GM18519 (cell line): ENCODE results near the gene LHFPL3.
"Not testable (repeated sequence)": the region's sequence is repeated elsewhere in the genome, so short reads cannot be mapped to it uniquely, and the experiment has no call there.

Experiments used
- ATAC-seq: cut with Tn5 transposase; IDR thresholded peaks from one replicate; pipeline ENCODE4 v1.9.1; 2021; ENCODE audit warnings: mild to moderate bottlenecking, moderate library complexity; ENCODE audit not compliant: unreplicated experiment, low FRiP score

The LHFPL3 gene

DNA sequence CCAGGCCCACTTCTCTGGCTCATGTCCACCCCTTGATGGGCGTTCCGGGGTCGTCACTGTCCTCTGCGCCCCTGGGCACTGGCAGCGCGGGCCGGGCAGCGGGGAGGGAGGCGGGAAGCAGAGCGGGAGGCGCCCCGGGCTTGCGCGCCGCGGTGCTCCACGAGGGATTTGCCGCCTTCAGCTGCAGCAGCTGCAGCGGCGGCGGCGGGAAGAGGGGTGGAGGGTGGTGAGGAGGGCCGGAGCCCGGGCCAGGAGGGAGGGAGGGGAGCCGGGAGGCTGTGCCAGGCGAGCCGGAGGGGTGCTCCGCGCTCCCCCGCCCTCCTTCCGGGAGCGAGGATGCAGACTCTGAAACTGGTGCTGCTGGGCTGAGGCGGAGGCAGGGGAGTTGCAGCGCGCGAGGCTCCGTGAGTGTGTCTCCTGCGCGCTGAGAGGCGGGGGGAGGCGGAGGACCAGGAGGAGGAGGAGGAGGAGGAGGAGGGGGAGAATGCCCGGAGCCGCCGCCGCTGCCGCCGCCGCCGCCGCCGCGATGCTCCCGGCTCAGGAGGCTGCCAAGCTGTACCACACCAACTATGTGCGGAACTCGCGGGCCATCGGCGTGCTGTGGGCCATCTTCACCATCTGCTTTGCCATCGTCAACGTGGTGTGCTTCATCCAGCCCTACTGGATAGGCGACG lies at the start of gene LHFPL3:
Gene LHFPL3, plus strand, starts transcription at position 308 of the 674 bp plus-strand sequence.
- no peak for ATAC-seq

DNA sequence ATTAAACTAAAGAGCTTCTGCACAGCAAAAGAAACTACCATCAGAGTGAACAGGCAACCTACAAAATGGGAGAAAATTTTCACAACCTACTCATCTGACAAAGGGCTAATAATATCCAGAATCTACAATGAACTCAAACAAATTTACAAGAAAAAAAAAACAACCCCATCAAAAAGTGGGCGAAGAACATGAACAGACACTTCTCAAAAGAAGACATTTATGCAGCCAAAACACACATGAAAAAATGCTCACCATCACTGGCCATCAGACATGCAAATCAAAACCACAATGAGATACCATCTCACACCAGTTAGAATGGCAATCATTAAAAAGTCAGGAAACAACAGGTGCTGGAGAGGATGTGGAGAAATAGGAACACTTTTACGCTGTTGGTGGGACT lies 46.7 kb upstream of the LHFPL3 start:
- ATAC-seq: not testable (repeated sequence)

DNA sequence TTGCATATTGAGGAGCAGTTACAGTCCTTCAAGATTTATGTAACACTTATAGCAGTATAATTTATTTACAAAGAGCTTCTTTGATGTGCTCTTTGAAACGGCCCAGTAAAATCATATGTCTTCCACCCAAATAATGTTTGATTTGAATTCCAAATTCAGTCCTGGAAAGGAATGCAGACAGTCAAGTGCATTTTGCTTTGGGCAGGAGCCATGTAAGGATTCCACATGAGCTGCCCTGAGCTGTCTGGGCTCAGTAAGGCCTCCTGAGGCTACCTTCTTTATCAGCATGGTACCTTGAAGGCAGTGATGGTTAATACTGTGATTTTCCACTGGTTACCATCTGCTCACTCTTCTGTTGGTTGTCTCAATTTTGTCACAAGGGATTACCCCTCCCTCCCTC lies 41.6 kb upstream of the LHFPL3 start:
- no peak for ATAC-seq

DNA sequence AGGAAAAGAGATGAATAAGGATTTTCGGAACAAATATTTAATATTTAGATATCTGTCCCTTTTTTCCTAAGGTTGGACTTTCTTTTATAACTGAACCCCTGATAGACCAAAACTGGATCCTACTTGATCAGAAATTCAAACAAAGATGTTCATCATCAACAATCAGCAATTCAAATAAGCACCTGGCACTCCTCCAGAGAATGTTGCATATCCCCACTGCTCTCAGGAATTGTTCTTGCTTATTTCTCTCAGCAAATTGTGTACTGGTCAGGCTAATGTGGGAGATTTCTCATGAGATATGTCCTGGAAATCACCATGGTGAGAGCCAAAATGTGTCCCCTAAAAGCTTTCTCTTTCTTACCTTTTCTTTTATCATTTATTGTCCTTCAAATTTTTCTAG lies 40.3 kb upstream of the LHFPL3 start:
- no peak for ATAC-seq

DNA sequence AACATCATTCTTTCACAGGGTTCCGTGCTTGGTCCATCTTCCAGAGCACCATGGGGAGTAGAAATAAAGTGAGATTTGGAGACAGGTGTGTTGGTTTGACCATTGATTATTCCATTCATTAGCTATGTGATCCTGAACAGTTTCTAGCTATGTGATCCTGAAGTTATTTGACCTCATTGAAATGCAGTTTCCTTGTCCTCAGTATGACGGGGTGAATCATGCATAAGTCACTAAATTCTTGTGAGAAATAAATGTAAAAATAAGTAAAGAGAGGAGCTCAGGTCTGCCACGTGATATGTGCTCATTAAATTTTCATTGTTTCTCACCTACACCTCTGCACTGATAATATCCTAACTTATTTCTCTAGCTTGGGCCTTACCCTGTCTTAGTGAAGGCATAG lies 34.1 kb upstream of the LHFPL3 start:
- no peak for ATAC-seq

DNA sequence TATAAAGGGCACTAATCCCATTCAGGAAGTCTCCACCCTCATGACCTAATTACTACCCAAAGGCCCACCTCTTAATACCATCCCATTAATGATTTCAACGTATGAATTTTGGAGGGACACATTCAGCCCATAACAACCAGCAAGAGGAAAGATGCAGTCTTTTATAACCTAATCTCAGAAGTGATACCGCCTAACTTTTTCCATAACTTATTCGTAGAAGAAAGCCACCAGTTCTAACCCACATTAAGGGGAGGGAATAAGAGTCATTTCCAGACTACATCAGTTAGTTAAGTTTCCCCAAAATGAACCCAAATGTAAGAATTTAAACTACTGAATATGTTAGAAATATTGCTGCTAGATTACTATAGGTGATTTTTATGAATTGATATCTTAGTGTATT lies 32.1 kb upstream of the LHFPL3 start:
- no peak for ATAC-seq

DNA sequence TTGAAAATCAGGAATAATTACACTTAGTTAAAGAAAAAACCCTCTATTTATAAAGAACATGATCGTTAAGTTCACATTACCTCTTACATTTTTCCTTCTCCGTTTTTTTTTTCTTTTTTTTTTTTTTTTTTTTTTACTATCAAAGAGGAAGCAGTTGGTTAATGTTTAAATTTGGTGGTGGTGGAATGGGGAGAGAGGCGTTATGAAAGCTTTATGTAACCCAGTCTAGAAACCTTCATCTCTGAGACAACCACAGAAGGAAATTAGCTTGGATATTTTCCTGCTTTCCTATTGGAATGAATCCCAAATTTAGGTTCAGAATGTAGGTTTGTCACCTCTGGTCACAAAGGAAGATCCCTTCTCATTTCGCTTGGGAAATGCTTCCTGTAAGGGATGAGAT lies 31.5 kb upstream of the LHFPL3 start:
- ATAC-seq: no peak

DNA sequence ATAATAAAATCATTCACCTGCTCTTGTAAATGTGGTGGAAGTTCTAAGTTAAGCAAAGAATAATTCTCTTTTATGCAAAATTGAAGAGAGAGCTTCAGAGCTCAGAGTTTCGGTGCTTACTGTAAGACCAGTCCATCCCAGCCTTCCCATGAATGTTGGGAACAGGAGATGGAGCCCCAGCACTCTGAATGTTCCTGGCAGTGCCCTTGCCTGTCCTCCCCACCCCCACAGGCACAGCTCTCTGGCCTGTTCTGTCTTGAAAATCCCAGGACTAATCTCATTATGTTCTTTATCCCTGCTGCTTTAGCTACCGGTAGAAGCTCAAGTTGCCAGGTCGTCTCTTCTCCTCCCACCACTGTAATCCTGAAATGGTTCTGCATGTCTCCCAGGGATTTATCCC lies 29.1 kb upstream of the LHFPL3 start:
- no peak for ATAC-seq

DNA sequence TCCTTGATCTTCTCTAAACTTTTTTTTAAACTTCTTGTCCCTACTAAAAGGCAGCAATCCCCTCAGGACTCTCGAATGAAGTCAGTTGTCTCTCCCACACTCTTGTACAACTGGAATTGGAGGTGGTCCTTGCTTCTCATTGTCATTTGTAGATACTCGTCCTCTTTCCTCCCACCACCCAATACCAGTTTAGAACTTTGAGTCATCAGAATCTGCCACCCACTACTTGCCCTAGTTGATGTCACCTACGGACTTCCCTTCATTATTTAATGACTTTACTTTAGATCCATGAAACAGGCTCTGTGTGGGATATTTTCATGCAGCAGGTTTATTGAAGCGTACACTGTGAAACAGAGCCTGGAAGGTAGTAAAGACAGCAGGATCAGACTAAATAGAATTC lies 28.6 kb upstream of the LHFPL3 start:
- ATAC-seq: no peak

DNA sequence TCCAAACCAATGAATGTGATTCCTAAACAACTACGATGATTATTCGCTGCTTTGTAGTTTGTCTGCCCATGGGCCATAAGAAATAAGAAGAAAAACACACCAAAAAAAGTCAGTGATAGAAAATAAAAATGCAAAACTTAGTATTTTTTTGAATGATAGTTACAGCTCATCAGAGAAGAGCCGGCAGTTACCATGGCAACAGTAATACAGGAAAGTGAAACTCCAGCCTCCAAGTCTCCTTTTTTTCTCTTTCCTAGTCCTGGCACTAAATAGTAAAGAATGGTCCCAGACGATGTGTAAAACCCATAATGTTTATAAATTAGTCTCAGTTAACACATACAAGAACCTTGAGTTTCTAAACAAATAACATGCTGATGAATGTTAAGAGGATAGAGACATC lies 21.6 kb upstream of the LHFPL3 start:
- no peak for ATAC-seq

DNA sequence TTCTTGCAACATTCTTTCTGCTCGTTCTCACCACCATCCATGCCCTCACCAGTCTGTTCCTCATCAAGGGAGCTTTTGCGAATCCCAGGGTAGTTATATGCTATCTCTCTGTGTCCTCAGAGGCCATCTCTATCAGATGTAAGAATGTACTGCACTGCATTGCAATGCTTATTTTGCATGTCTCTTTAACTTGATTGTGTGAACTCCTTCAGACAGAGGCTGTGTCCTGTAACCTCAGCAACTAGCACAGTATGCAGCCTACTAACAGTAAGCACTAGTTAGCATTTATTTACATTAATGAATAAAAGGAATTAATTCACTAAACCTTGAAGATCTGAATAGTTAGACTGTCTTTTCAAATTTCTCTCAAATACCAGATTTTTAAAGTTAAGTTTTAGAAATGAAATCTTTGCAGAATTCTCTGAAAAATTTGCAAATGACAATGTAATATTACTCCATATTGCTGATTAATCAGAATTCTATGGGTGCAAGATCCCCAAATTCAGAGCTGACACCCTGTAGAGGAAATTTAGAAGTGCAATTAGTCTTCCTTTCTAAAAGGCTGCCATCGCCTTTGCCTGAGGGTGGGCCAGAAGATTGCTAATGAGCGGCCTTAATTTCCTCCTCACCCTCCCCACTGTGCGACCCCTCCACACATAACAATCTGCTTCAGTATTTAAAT lies 10.3 kb upstream of the LHFPL3 start:
- no peak for ATAC-seq

DNA sequence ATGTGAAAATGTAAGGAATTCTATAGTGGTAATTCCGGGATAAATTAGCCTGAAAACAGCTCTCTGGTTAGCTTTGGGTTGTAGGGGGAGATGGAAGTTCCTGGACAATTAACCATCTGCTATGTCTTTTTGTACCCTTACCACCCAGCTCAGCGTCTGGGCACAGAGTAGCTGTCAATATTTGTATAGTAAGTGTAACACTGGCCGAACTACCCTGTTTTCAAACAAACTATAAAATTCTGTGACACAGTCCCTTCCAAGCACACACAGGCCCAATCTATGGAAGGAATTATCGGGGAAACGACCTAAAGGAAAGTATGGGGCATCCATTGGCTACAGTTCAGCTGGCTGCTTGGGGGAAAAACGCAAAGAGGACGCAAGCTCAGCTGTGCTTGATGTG lies 869 bp upstream of the LHFPL3 start:
- no peak for ATAC-seq

DNA sequence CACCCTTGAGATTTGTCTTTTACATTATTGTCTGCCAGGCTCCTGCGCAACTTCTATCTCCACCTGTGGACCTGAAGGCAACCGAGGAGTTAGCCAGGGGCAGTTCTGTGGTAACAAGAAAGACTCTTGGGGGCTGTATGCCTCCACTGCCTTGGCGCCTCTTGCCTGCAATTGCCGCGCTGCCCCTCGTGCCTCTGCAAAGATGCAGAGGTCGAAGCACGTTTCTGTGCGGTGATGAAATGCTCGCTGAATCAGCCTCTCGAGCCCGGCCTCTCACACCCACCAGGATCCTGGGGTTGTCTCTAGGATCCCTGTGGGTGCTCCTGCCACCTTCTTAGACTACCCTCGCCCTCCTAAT lies 486 bp upstream of the LHFPL3 start:
- ATAC-seq: no peak

DNA sequence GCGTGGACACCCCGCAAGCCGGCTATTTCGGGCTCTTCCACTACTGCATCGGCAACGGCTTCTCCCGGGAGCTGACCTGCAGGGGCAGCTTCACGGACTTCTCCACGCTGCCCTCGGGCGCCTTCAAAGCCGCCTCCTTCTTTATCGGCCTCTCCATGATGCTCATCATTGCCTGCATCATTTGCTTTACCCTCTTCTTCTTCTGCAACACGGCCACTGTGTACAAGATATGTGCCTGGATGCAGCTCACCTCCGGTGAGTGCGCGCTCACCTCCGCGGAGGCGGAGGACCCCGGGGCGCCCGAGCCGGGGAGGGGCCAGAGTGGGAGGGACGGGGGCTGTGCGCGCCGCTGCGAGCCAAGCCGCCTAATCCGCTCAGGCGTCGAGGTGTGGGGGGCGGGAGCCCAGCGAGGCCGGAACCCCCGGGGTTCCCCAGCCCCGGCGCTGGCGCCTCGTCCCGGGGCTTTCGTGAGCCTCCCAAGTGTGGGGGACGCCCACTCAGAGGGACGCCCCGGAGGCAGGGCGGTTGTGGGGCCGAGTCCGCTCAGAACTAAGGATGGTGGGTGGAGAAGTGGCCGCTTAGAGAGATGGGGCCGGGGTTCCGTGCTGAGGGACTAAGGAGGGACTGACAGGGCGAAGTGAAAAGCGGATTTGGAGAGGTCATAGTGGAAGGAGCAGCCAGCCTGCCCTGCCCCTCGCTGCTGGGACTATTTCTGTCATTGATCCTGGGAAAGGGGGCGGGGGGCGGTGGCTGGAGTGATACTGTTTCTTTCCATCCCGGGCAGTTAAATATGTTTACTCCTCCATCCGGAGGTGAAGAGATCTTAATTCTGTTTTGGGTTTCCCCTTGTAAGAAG lies 795 bp downstream of the LHFPL3 start:
- no peak for ATAC-seq

DNA sequence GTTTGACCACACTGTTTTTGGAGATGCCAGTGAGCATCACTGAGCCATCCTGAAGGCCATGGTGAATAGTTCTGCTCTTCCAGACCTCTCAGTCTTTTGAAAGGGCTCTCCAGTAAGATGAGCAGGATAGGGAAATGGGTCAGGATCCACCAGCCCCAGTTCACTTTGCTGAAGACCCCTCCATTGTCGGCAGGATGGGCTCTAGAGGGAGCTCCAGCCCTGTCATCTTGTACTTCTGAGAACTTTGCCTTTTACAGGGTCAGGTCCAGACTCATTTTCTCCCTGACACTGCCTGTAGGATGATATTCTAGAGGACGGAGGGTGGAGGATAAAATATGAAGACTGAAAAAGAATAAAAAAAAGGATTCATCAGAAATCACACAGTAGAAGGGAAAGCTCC lies 13.1 kb downstream of the LHFPL3 start:
- ATAC-seq: no peak

DNA sequence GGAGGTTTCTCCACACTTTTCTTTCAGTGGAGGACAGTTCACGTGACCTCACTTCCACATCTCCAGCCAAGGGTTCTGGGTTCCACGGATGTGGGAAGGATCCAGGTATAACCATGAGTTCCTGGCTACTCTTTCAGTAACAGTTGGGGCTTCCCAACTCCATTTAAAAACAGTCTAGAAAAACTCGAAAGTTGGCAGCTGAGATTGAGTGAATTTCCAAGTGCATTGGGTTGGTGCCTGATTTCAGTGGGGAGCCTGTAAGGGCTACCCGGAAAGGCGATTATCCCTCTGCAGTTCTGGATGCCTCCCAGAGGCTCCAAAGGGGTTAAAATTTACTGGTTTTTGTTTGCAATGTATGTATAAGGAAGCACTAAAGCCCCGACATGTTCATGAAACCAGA lies 24.3 kb downstream of the LHFPL3 start:
- no peak for ATAC-seq

DNA sequence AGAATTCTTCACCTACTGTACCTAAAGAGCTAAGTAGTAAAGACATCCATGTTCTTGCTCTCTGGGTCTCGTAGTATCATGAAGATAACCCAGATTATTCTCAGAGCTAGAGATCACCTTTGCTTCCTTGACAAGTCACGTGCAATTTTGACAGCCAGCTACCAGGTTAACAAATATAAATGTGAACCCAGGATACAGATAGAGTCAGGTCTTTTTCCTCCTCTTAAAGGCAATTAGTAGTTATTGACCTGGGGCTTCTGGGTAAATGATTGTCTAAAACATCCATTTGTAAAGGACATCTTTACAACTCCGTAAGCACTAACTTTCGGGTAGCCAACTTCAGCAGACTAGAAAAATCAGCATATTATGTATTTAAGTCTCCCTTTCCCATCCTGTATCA lies 28.8 kb downstream of the LHFPL3 start:
- ATAC-seq: no peak

DNA sequence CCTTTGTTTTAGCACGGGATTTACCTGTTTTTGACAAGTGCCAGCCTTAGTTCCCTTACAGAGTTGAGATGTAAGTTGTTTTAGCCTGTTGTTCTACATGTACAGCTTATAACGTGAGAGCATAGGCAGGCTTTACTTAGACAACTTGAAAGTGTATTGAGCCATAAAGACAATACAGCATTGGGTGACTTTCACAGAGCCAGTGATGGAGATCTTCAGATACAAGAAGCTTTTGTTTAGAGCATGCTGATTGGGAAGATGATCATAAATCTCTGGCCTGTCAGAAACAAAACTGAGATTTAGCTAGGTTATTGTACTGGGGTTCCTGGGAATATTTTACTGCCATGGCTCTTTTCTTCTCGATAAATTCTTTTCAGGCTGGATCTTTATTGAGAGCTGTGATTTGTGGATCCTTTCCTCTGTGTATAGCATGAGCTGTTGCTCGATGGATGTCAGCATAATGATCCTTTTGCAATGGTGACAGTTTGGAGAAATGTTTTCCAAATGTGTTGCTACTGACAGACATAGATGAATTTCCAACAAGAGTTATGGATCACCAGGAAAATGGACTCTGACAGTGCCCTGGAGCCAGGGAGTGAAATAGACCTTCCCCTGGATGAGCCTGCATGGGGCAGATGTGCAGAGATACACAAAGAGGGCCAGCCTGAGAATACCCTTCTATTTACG lies 30.2 kb downstream of the LHFPL3 start:
- ATAC-seq: no peak

DNA sequence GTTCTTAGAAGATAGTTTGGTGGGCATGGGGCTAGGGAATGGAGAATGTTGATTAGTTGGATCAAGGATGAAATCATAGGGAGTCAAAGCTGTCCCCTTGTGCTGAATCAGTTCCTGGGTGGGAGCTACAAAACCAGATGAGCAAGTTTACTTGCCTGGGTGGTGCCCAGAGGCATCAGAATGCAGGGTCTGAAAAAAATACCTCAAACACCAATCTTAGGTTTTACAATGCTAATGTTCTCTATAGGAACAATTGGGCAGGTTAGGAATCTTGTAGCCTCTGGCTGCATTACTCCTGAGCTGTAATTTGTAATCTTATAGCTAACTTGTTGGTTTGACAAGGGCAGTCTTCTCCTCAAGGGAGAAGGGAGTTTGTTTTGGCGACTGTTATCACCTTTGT lies 34.4 kb downstream of the LHFPL3 start:
- no peak for ATAC-seq

DNA sequence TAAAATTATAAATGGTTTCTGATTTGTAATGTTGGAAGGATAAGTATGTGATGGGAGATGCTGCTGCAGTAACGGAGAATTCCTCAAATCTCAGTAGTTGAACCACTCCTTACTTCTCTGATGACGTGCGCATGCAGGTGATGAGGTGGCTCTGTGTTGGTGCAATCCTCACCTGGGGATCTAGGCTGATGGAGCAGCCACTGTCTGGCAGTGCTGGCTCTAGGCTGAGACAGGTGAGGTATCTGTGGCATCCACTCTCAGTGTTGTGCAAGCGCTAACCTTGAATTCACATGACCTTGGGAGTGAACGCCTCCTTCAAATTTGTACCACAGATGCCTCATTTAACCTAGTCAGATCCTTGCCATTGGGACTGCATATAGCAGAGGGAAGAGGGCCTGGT lies 35.0 kb downstream of the LHFPL3 start:
- no peak for ATAC-seq

DNA sequence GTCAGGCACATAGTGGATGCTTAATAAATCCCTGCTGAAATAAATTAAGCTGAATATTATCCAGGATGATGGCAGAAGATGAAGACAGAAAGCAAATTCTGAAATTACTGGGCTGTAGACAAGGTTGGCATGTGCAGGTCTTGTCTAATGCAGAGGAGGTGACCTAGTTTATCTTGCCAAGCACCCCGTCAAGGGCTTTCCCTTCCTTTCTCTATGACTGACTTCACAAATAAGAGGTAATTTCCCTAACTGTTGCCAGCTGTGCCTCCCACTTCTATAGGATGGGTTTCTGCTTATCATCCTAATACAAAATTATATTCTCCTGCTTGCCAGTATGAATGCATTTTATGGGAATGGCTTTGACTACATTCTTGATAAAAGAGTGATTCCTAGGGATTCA lies 38.0 kb downstream of the LHFPL3 start:
- no peak for ATAC-seq
